NAMALWA (cell line): ENCODE measurements around the gene LPAR3.

Experiments
- DNase-seq: peaks from one replicate; pipeline ENCODE4 v3.0.0-alpha.2; 2015; ENCODE audit warnings: low spot score

Gene LPAR3

GRCh38 chr1:84907095-84907827 is 14.3 kb upstream of the LPAR3 start:
- no peak for DNase-seq

GRCh38 chr1:84902727-84903126 is 9.7 kb upstream of the LPAR3 start:
- DNase-seq = peak; percentile 16

DNA sequence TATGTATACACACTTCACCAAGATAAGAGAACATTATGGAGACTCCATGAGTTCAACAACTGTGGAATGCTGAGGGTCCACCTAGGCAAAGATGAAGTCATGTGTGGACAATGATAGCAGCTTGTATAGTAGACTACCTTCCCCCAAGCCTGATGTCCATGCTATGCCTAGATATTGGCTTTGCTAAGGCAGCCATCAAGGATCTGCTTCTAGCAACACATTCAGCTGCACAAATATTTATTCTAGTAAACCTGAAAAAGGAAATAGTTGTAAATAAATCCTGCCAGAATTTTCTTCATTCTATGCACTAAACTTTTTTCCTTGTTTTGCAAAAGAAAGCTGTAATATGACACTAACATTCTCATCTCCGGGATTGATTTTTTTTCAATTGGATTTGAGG is 7.0 kb upstream of the LPAR3 start:
- DNase-seq = no peak

DNA sequence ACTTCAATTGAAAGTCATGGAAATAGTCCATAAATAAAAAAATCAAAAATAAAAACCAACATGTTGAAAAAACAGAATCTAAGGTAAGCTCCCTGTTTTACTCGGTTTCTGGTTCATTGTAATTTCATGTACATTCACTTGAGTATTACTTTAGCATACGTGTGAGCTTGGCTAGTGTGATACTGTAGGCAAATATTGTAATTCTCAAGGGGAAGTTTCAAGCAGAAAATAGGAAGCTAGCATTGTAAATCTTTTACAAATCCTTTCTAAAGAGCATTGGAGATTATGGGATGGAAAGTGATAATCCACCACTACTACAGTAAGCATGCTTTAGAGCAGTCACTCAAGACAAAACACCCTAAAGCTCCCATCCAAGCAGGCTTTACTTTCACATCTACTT is 3.3 kb upstream of the LPAR3 start:
- no peak for DNase-seq

DNA sequence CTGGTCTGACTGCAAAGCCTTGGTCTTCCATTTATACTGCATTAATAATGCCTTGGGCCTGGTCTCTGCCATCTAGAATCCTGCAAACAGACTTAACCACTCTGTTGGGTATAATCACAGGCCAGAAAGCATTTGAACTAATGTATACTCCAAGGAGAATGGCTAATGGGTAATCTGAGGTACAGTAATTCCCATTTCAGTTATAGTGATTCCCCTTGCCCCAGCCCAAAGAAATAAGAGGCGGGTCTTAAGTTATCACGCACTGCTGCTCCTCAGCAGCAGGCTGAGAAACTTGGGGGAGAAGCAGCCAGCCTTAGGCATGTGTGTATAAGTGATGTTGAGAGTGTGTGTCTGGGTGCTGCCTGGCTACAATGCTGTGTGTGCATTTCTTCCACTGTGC is 2.4 kb downstream of the LPAR3 start:
- DNase-seq = no peak

- DNase-seq = no peak
These were observed 3.6 kb downstream of the LPAR3 start for GRCh38 chr1:84889437-84889836.

- no peak for DNase-seq
These were observed 4.3 kb downstream of the LPAR3 start for GRCh38 chr1:84888753-84889152.

DNA sequence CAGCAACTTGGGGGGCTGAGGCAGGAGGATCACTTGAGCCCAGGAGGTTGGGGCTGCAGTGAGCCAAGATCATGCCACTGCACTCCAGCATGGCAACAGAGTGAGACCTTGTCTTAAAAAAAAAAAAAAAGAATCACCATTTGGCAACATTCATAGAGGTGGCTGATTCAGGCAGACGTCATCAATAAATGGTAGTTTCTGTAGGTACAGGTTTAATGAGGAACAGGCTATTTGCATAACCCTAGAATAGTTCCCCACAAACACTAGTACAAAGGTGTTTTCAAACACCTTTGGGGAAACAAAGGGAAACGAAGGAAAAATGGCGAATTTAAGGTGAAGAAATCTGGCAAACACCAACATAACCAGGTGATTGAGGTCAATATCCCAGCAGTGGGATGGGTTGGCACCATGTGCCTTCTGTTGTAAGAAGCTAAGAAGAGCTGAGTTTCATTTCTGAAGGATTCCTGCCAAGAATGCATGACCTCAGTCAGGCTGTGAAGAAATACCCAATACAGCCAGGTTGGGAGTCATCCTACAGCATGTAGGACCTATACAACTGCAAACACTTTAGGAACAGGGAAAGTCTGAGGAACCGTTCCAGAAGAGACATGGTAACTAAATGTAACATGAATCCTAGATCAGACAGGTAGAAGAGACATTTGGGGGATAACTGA is 5.6 kb downstream of the LPAR3 start:
- no peak for DNase-seq

GRCh38 chr1:84885469-84885868 is 7.5 kb downstream of the LPAR3 start:
- DNase-seq = no peak

DNA sequence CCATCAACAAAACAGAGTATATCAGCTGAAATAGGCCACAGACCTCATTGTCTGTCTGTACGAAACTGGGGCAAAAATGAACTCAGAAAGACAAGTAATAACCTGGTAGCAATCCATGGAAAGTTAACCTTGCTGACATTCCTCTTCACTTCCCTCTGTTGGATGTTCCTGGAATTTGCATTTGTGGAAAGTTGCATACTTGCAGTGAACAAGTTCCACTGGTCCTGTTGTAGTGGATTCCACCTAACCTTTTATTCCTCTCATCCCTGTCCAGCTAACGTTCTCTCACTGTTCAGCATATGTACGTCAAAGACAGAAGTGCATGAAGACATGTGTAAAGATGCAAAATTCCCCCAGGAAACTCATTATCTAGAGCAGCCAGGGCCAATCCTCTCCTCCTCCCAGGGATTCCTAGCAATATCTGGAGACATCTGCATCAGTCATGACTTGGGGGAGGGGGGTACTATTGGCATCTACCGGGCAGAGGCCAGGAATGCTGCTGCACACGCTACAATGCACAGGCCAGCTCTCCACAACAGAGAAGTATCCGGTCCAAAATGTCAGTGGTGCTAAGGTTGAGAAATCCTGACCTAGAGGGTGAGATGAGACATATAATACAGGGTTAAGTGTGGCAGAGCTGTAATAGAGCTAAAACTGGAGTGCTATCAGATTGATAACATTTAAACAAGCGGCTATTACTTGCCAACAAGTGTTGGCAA is 8.2 kb downstream of the LPAR3 start:
- DNase-seq = no peak

- DNase-seq = no peak
These were observed 9.7 kb downstream of the LPAR3 start for GRCh38 chr1:84883286-84883685.

- no peak for DNase-seq
These were observed 15.4 kb downstream of the LPAR3 start for GRCh38 chr1:84877592-84877991.

DNA sequence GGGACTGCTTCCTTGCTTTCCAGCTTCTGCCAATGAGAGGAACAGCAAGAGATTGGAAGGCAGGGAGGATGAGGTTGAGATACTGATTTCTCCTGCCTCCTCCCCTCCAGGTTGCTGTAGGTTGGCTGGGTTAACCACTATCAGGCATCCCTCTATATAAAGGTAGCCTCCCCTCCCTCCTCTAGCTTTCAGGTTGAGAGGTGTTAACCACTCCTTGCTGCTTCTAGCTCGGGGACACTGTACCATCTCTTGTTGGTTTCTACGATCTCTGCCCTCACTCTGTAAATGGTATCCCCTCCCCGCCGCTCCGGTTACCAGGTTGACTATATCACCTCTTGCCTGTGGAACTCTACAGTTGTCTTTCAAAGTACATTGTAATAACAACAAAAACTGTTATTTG is 16.7 kb downstream of the LPAR3 start:
- DNase-seq = no peak

GRCh38 chr1:84873366-84873765 is 19.6 kb downstream of the LPAR3 start:
- DNase-seq = no peak

- DNase-seq = no peak
These were observed 20.2 kb downstream of the LPAR3 start for GRCh38 chr1:84872696-84873355.

DNA sequence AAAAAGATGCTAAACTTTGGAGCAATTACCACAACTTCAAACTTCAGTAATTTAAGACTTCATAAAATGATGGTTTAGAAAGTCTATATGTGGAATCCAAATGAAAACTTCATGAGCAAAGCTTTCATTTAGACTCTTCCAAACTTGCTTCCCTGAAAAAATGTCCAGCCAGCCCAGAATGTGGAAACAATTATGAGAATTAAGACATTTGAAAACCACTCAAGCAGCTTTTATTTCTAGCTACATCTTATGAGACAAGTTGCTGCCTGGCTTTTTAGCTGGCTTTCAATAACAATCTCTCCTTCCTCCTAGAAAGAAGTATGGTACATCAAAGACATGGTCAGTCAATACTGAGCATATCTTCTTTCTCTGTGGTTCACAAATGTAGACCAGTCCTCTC is 21.8 kb downstream of the LPAR3 start:
- no peak for DNase-seq

- DNase-seq = no peak
These were observed 22.4 kb downstream of the LPAR3 start for GRCh38 chr1:84870591-84870990.

GRCh38 chr1:84869720-84870119 is 23.3 kb downstream of the LPAR3 start:
- DNase-seq = no peak

DNA sequence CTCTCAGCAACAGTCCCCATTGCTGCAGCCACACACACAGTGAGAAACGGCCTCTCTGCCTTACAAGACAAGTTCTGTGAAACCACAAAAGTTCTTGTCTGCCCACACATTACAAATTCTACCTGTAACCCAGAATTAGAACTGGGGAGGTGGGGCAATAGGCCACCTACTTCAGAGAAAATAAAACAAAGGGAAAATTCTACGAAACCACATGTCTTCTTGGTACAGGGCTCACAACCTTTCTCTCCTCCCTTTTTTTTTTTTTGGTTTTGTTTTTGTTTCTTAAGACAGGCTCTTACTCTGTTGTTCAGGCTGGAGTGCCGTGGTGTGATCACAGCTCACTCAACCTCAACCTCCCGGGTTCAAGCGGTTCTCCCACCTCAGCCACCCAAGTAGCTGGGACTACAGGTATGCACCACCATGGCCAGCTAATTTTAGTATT is 30.2 kb downstream of the LPAR3 start:
- DNase-seq = no peak

DNA sequence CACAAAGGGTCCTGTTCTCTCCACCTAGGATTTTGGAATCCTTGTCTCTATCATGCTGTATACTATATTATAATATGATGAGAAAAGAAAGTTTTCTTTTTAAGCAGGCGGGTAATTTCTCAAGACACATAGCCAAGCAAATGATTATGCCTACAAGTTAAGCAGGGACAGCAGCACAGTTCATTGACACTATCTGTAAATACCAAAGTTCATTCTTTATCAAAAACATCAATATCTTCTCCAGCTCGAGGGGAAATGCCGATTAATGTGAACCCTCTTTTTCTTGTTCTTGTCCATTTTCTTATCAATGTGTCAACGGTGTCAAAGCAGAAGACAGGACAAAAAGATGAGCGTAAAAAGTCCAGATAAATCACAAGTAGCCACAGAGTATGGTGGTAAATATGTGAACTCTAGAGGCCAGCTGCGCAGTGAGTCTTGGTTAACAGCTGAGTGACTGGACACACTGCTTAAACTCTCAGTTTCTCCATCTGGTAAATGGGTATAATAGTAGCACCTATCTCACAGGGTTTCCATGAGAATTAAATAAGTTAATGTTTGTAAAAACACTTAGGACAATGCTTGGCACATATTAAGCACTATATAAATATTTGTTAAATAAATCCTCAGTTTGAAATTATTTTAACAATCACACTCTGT is 30.9 kb downstream of the LPAR3 start:
- no peak for DNase-seq

DNA sequence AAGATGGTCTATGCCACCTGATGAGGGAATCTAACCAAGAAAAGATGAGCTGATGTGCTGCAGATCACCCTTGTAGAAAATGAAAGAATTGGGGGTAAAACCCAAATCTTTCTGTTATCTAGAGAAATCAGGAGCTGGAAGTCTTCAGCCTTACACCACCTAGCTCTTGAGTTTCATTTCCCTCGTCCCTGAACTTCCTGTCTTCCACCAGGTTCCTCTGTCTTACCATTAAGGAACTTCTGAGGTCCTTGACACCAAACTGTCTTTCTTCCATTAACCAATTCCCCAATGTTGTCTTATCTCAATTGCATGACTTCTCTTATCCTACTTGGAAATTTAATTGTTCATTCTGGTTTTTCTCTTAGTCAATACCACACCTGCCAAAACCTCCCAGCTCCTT is 31.5 kb downstream of the LPAR3 start:
- DNase-seq = no peak

DNA sequence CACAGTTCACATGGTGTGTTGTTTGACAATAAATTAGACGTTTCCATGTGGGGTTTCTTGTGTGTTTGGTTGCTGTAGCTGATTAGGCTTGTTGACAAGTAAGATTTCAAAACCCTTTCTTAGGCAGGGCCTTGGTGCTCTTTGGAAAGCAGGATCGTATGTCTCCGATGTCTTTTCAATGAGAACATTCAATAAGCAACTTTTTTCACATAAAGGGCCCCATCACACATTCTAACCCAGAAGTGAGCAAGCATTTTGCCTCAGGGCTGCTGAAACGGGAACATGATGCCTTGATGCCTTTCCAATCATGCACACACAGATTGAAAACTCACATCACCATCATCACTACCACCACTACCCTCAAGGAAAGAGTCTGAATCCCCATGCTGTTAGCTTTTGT is 33.1 kb downstream of the LPAR3 start:
- DNase-seq = no peak
